ENCODE measurements around the gene MOB2. TPM values are rescaled to one million over a fixed set of nuclear protein-coding genes. Genes with fewer than 3 reads are reported as not detected.
"Not testable (repeated sequence)": the region's sequence is repeated elsewhere in the genome, so short reads cannot be mapped to it uniquely, and the experiment has no call there.

MOB2 gene
- total RNA-seq, 1 experiment from 2014 or later, result 11.1 TPM

DNA sequence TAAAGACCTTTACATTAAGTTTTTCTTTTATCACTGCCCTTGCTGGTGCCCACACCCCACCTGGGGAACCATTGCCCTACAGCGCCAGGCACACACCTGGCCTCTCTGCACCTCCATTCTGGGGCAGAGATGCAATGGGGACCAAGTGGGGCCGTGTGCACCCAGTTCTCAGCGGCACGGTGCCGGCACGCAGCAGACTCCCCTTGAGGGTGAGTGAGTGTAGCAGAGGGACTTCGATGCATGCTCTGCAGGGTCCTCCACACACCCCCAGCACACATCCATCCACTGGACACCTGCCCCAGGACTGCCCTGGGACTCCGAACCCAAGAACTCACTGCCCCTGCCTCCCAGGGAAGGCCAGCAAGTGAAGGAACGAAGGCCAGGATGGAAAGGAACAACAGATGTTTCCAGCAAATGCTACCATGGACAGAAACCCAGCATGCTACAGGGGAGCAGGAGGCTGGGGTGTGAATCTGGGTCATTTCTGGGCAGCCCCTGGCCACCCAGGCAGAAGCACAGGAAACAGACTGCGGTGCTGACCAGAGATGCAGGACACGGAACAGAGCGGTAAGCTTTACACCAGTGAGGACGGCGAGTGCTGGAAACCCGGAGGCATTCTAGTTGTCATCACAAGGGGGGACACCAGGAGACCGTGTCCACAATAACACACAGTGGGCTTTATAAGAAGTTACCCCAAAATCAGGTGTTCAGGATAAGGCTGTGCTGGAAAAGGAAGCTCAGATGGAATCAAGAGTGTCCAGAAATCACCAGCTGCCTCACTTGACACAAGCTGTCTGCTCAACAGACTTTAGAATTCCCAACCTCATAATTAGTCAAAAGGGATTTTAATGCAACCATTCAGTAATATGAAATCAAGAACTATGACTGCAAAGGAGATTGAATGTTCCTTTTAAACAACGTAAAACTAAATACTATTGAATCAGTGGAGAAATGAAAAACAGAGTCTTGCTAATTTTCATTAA lies 32.7 kb upstream of the MOB2 start:
- no peak for DNase-seq (ENCODE audit: extremely low read depth, low read depth)

DNA sequence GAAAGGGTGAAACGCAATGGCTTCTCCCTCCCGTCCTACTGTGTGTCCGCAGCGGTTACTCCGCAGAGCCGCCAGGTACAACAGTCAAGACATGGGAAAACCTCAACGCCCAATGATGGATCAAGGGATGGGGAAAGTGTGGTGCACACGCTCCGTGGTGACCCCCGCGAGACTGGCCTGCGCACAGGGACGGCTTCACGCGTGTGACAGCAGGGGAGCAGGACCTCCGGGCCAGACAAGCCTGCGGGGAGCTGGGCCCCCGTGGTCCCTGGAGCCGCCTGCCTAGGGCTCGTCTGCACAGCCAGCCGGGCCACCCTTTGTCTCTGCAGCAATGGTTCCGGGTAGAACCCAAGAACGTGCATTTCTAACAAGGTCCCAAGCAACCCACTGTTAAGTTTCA lies 31.7 kb upstream of the MOB2 start:
- no peak for DNase-seq (ENCODE audit: extremely low read depth, low read depth)

DNA sequence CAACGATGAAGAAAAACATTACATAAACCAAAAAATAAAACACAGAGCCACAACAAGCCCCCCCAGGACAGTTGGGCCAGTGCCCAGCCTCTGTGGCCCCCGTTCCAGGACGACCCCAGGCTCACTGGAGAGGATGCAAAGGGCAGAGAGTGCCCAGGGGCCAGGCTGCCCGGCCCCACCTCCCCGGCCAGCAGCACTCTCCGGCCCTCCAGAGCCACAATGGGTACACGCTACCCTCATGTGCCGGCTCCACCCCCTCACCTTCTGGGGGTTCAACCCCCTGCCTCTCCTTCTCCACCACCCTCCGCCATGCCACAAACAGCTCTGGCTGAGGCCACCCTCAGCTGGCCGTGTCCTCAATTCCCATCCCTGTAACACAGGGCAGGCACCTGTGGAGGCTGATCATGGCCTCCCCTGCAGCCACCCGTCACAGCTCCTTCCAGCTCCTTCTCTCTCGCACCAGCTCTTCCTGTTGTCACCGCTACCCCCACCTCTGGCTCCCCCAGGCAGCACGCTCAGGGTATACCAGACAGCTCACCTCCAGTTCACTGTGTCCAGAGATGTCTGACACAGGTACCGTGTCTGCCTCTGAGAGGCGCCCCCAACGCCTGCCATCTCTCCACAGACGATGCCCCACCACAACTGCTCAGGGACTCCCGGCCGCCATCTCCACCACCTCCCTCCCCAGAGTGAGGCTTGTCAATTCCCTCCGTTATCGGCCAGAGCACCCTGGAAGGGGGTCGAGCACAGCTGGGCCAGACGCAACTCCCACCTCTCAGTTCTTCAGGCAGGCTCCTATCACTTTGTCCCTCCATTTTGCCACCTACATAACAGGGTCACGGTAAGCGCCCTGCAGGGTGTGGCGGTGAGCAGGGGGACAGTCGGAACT lies 30.8 kb upstream of the MOB2 start:
- DNase-seq (ENCODE audit: extremely low read depth, low read depth), result no peak

DNA sequence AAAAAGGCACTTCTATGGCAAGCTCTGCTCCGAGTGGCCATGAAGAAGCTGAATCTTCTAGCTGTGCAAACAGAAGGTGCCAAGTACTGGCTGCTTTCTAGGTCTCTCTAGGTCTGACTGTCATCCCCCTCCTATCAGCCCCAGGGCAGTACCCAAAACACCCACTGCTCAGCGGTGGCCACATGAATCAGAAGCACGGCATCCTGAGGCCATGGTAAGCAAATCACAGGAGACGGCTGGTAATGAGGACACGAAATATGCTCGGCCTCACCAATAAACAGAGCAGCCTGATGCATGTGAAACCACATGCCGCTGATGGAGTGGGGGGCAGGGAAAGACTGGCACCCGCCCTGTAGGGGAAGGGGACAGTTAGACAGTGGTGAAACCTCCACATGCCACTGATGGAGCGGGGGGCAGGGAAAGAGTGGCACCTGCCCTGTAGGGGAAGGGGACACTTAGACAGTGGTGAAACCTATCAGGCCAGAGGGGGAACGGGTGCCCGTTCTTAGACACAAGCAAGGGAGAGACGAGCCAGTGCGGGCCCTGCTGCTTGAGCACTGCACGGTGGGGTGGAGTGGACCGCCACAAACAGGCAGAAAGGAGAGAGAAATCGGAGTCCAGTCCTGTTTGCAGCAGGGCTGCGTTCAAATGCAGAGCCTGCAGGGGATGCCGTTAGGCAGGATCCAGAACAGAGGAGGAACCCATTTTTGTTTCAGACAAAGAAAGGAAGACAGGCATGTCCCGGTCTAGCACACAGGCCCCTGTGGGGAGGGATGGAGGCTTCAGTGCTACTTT lies 29.9 kb upstream of the MOB2 start:
- DNase-seq (ENCODE audit: extremely low read depth, low read depth), result no peak

DNA sequence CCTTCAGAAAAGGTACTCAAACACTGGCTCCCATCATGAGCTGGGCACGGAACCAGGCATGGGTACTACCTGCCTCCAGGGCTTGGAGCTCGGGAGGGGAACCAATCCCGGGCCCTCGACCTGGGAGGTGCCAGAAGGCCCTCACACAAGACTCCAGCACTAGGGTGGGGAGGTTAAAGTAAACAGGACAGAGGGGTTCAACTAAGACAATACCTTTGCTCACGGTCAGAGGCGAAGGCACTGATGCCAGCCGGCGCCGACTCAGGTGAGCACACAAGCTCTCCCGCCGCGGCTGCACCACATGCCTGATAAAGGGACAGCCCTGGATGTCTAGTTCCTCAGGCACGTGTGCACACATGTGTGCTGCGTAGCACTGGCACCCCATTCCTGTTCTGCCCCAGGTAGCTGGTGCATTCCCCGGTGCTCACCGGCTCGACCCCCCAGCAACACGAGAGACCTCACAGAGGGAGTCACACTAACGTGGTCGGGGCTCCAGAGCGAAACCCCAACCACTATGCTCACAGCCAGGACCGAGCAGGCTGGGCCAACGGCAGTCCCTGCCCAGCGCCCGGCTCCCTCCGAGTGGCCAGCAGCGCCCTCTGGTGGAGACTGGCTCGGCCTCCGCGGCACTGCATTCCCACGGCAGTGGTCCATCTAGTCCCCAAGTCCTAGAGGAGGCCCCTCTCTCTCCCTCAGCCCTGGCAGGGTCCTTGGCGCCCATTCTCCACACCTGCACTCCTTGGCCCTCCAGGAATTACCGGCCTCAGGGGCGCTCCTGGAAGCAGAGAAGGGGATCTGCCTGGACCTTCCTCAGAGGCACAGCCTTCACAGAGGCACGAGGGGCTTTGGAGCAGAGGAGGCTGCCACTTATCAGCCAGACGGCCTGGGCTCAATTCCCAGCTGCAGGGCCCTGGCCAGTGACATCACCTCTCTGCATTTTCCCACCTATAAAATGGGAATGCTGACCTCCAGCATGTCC lies 28.8 kb upstream of the MOB2 start:
- peak; percentile 46 for DNase-seq (ENCODE audit: extremely low read depth, low read depth)

DNA sequence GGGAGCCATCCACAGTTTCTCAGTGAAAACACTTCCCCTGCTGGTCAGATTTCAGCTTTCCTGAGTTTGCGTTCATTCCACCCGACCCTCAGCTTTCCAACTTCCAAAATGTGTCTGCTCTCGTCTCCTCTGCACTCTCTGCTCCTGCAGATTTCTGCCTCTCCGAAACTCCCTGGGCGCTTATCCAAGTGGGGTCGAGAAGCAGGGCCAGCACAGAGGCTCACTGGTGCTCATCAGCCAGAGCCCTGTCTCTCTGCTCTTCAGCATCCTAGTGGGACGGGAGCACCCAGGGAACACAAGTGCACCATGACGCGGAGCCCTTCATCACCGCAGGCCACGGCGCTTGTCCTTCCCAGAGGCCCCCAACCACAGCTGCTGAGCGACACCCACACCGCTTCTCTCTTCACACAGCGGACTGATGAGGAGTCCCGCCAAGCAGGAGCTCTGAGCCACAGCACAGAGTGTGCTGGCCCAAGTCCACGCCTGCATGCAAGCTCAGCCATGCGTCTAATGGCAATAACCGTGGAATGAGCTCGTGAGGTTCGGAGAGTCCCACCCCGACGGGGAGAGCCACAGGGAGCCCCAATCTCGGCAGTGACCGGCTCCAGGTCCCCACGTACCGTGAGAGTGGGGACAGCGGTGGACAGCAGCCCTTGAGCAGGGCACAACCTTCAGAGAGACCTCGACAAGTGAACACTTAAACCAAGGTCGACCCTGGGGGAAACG lies 27.9 kb upstream of the MOB2 start:
- DNase-seq (ENCODE audit: extremely low read depth, low read depth), result no peak

DNA sequence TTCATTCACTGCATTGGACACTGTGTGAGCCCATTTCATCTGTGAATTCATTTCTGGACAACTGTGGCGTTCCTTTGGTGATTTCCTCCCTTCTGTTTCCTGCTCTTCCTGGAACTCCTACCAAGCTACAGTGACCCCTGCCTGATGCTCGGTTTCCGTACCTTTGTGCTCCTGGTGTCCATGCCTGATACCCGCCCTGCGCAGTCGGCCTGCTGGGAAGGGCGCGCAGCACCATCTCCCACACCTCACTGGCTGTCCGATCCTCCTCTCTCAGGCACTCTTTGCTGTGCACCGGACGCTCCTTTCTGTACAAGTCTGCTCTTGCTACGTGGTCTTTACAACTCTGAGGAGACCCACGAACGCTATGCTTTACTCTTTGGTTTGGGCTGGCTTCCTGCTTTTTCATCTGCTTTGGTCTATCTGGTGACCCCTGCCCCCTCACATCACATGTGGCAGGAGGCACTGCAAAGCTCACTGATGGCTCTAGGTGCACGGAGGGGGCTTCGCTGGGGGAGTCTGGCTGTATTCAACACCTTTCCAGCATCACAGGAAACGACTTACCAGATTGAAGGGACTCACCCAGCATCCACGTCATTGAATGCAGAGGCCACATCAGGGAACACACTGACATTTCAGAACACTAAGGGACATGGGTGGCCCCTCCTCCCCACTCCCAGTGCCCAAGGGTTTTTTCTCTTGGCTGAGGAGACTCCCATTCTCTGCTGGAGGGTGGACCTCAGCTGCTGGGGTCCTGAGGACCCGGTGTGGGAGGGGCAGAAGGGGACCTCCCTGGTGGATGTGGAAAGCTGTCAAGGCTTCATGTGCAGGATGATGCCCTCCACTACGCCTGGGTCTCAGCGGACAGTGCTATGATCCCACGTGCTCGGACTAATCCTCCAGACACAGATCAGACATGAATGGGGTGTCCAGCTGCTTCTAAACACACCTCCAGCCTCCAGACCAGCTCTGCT lies 27.0 kb upstream of the MOB2 start:
- no peak for DNase-seq (ENCODE audit: extremely low read depth, low read depth)

DNA sequence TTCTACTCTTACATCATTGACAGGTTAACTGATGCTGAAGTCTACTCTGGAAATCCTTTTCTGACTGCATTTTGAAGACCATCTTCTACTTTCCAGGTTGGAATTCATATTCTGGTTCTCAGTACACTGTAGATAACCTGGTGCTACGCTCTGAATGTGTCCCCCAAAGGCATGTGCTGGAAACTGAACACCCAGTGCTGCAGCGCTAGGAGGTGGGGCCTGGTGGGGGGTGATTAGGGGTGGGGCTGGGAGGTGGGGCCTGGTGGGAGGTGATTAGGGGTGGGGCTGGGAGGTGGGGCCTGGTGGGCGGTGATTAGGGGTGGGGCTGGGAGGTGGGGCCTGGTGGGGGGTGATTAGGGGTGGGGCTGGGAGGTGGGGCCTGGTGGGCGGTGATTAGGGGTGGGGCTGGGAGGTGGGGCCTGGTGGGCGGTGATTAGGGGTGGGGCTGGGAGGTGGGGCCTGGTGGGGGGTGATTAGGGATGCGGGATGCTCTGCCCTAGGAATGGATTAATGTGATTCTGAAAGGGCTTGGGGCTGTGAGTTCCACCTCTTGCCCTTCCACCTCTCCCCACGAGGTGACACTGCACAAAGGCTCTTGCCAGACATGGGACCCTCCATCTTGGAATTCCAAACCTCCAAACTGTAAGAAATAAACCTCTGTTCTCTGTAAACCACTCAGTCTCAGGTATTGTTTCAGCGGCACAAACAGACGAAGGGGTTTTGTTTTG lies 26.1 kb upstream of the MOB2 start:
- not testable (repeated sequence) for DNase-seq (ENCODE audit: extremely low read depth, low read depth)

DNA sequence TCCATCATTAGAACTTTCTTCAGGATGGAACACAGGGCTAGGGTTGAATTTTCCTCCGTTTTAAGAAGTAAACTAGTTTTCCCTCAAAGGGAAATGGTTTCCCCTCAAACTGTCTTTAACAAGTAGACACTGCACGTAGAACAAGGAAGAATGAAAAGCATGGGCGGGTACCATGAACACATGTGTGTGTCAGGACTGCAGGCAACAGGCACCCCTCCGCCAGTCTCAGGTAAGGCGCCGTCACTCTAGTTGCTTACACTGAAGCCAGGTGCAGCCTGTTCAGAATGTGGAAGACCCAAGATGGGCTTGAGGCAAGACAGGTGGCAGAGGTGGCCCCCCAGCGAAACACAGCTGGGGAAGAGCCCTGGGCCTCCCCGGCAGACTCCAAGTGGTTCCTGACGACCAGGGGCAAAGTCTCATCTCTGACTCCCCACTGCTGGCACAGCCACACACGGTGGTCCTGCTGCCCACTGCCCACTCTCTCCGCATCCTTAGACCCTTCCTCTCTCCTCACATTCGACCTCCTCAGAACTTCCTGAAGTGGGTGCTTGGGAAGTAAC lies 25.4 kb upstream of the MOB2 start:
- DNase-seq (ENCODE audit: extremely low read depth, low read depth), result no peak

DNA sequence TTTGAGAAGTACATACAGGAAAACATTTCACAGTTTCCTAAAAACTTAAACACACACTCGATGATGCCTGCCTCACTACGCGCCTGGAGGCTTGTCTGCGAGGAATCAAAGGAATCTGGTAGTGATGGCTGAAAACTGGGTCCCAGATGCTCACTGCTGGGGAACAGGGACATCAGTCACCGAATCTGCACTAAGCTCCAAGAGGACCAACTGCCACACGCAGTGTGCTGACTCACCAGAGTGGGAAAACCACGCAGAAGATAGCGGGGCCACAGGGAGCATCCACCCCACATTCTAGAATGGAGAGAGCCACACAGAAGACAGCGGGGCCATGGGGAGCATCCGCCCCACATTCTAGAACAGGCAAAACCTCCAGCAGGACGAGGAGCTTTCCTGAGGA lies 24.3 kb upstream of the MOB2 start:
- no peak for DNase-seq (ENCODE audit: extremely low read depth, low read depth)

DNA sequence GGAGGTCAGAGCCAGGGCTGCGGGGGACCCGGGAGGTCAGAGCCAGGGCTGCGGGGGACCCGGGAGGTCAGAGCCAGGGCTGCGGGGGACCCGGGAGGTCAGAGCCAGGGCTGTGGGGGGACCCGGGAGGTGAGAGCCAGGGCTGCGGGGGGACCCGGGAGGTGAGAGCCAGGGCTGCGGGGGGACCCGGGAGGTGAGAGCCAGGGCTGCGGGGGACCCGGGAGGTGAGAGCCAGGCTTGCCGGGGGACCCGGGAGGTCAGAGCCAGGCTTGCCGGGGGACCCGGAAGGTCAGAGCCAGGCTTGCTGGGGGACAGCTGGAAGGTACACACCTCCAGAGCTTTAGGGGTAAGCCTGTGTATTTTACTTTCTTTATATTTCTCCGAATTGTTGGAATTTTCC lies 23.8 kb upstream of the MOB2 start:
- not testable (repeated sequence) for DNase-seq (ENCODE audit: extremely low read depth, low read depth)

DNA sequence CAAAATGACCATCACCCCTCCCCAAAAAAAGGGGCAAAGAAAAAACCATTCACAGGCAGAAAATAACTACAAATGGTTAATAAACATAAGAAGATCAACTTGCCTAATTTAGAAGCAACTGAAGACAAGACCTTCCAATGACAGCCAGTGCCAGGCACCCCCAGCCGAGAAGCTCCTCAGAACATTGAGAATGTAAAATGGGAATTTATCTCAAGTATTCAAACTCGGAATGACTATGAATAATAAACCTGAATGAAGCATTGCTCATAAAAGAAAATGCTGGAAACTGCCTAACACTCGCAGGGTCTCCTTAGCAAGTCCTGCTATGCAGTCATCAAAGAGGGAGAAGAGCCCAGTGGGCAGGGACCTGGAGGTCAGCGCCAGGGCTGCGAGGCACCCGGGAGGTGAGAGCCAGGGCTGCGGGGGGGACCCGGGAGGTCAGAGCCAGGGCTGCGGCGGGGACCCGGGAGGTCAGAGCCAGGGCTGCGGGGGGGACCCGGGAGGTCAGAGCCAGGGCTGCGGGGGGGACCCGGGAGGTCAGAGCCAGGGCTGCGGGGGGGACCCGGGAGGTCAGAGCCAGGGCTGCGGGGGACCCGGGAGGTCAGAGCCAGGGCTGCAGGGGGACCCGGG lies 23.2 kb upstream of the MOB2 start:
- DNase-seq (ENCODE audit: extremely low read depth, low read depth), result no peak

DNA sequence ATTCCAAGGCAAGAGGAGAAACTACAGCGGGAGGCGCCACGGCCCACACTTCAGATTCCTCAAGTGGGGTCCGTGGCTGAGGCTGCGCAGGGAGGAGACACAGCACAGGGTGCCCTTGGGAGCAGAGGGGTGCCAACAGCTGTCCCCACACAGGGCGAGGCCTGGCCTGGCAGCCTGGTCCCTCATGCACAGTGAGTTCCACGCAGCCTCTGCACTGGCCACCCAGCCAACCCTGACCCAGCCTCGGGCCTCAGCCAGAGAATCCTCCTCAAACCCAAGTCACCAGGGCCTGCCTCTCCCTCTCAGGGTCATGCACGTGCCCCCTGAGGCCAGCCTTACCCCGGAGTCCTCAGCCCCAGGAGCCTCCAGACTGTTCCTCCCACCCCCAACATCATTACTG lies 22.4 kb upstream of the MOB2 start:
- no peak for DNase-seq (ENCODE audit: extremely low read depth, low read depth)

DNA sequence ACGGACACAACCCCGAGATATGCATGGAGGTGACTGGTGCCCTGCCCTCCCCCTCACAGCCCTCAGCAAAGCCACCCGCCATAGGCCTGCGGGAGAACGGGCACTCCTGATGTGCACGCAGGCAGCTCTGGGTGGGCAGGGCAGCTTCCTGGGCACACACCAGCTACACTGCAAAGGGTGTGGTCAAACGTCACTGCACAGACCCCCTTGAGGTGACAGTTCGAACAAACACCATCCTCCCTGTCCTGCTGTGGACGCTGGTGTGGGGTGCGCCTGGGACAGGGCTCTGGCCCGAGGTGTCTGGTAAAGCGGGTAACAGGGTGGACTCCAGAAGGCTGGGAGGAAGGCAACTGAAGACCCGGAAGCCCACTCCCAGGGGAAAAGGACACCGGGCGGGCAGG lies 21.9 kb upstream of the MOB2 start:
- no peak for DNase-seq (ENCODE audit: extremely low read depth, low read depth)

DNA sequence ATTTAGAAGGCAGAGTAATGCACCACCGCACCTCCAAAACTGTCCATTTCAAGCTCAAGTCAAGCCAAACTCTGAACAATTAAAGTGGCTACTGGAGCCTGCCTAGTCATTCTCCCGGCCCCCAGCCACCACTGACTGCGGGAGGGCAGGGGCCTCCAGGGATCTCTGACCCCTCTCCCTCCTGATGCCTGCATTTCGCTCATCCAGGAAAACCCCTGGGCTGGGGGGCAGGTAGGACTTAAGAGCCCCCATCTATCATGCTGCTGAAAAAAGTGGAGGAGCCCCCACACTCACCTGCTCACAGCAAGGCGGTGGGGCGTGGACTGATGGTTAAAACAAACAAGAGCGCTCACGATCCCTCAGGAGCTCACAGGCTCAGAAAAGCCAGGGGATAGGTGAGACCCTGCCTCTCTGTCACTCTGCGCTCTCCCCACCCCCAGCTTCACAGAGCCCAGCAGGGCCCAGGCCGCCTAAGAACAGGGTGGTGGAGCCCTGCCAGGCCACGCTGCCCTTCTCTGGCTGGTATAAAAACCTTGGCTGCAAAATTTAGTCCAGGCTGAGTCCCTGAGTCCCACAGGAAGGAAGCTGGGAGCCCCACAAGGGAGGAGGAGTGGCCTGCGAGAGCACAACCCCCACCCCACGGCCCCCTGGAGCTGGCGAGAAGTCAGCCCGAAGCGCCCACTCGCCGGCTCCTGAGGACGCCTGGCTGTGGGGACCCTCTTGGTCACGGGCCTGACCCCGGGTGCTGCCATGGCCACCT lies 21.0 kb upstream of the MOB2 start:
- DNase-seq (ENCODE audit: extremely low read depth, low read depth), result no peak

DNA sequence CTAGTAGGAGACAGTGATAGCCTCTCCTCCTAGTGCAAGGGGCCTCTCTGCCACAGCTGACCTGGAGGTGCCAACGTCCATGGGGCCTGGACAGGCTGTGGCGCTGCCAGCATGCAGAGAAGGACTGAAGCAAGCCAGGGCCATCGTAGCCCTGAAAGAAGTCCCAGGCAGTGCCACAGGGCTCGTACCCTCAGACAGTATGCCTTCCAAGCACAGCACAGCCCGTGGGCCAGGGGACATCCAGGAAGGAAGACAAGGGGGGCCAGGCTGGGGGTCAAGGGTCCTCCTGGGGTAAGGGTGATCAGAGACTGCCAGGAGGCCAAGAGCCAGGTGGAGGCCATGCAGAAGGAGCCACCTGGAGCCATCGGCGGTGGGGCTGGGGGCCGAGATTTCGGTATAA lies 20.4 kb upstream of the MOB2 start:
- no peak for DNase-seq (ENCODE audit: extremely low read depth, low read depth)

Data from NCI-H460 (cell line).